Stimulated activated CD8-positive, alpha-beta memory T cell treated with anti-CD3 and anti-CD28 coated beads, Interleukin-7, amount 100 ng/mL, for 48 hours (primary cell): ENCODE measurements around the gene SLC17A2.
"Not testable (repeated sequence)": the region's sequence is repeated elsewhere in the genome, so short reads cannot be mapped to it uniquely, and the experiment has no call there.

Experiments
- DNase-seq, 2 donors: peaks; one replicate each; pipeline ENCODE4 v3.0.0-alpha.2; 2020; ENCODE audit warnings: low read depth in 1 of 2; ENCODE audit errors: extremely low read depth in 1 of 2

Gene SLC17A2

DNA sequence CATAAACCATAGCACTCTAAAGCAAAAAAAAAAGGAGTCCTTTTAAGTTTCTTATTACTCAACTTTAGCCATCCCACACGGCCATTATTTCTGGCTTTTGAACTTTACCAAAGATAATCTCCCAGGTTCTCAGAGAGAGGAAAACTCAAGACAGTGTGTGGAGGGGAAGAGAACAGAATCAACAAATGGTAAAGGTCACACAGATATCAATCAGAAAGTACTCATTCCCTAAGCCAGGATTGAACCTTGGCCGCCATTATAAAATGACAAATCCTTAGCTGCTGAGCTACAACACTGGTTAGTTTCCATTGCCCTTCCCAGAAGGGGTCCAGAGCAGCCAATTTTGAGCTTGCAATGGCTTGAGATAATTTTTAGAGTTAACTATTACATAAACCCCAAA, 22.0 kb upstream of the SLC17A2 start:
- no peak for DNase-seq

GRCh38 chr6:25951296-25952032, 21.0 kb upstream of the SLC17A2 start:
- DNase-seq: no peak

DNA sequence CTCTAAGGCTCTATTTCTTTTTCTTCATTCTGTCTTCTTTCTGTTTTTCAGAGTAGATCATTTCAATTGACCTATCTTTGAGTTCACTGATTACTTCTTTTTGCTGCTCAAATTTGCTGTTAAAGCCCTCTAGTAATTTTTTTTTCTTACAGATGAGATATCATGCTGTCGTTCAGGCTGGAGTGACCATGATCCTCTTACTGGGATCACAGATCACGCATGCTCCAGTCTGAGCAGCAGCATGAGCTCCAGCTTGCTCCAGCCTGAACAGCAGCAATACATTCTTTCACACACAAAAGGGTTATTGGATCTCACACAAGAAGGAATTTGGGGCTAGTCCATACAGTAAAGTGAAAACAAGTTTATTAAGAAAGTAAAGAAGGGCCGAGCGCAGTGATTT, 19.8 kb upstream of the SLC17A2 start:
- DNase-seq: no peak

DNA sequence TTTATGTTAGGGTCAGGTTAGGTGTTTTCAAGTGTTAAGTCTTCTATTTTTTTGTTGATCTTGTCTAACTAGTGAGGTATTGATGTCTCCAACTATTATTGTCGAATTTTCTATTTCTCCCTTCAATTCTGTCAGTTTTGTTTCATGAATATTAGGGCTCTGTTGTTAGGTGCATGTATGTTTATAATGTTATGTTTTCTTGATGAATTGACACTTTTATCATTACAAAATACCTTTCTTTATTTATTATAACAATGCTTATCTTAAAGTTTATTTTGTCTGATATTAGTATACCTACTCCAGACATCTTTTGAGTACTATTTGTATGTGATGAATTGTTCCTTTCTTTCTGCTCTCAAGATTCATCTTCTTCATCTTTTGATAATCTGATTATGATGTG, 19.2 kb upstream of the SLC17A2 start:
- no peak for DNase-seq

DNA sequence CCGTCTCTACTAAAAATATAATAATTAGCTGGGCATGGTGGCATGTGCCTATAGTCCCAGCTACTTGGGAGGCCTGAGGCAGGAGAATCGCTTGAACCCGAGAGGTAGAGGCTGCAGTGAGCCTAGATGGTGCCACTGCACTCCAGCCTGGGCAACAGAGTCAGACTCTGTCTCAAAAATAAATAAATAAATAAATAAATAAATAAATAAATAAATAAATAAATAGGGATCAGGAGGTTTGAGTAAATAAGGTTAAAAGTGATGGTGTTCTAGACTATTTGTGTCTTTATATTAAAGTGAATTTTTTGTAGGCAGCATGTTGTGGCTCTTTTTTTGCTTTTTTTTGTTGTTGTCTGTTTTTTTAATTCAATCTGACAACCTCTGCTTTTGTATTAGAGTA, 17.0 kb upstream of the SLC17A2 start:
- DNase-seq: not testable (repeated sequence)

DNA sequence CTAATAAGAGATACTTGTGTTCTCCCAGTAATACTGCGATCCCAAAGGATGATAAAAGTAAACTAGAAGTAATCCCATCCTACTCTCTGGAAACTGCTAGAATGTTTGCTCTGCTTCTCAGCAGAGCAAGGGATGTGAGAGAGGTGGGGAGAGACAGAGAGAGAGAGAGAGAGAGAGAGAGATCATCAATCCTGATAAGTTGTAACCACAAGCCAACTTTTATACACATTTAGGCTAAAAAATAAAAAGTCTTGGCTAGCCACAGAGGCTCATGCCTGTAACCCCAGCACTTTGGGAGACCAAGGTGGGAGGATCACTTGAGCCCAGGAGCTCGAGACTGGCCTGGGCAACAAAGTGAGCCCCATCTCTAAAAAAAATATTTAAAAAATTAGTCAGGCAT, 16.1 kb upstream of the SLC17A2 start:
- DNase-seq: no peak

DNA sequence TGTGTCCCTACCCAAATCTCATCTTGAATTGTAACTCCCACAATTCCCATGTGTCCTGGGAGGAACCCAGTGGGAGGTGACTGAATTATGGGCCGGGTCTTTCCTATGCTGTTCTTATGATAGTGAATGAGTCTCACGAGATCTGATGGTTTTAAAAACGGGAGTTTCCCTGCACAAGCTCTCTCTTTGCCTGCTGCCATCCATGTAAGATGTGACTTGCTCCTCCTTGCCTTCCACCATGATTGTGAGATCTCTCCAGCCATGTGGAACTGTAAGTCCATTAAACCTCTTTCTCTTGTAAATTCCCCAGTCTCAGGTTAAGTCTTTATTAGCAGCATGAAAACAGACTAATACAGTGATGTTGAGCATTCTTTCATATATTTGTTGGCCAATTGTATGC, 15.2 kb upstream of the SLC17A2 start:
- not testable (repeated sequence) for DNase-seq

DNA sequence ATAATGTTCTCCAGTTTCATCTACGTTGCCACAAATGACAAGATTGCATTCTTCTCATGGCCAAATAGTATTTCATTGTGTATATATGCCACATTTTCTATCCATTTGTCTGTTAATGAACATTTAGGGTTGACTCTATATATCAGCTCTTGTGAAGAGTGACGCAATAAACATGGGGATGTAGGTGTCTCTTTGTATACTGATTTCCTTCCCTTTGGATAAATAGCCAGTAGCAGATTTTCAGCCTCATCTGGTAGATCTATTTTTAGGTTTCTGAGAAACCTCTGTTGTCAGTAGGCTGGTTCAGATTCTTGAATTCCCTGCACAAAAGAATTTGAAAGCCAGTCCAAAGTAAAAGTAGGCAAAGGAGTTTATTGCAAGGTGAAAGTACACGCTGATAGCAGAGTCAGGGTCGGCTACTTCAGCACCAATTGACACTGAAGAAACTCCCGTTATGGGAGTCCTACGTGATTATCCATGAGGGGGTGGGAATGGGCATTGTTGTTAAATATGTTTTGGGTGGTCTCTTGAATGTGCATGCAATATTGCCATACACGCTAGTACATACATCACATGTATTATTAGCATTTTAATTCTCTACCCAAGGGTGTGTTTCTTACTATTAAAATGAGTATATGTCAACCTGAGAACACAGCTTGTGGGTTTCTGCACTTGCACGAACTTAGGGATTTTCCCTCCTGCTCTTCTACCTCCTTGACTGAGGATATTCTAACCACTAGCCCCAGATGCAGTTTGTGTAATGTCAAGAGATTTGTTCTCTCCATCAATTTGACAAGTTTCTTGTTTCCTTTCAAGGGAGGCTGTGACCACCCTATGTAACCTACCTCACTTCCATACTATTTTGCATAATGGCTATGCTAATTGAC, 14.4 kb upstream of the SLC17A2 start:
- no peak for DNase-seq

DNA sequence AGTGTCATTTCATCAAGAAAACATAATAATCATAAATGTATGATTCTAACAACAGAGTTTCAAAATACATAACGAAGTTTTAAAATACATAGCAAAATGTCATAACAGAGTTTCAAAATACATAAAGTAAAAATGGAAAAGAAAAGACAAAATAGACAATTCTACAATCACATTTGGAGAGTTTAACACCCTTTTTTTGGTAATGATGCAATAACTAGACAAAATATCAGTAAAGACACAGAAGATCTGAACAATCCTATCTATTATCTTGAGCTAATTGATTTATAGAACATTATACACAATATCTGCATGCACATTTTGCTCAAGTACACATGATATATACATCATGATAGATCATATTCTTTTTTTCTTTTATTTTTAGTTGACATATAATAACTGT, 13.4 kb upstream of the SLC17A2 start:
- no peak for DNase-seq

GRCh38 chr6:25942561-25943147, 12.2 kb upstream of the SLC17A2 start:
- no peak for DNase-seq

DNA sequence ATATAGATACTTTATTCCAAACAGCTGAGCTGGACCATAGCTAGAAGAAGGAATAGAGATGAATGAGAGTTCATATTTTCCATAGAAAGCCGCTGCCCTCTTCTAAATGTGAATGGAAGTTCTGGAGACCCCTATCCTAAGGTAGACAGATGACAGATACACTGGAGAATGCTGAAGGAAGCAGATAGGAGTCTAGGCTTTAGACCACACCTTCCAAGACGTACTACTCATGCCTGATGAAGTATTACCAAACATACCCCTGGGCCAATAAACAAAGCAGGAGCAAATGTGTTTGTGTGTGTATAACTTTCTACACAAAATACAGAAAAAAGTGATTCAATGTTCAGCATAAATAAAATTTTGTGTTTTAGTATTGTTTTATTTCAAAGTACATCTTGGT, 9.1 kb upstream of the SLC17A2 start:
- no peak for DNase-seq

DNA sequence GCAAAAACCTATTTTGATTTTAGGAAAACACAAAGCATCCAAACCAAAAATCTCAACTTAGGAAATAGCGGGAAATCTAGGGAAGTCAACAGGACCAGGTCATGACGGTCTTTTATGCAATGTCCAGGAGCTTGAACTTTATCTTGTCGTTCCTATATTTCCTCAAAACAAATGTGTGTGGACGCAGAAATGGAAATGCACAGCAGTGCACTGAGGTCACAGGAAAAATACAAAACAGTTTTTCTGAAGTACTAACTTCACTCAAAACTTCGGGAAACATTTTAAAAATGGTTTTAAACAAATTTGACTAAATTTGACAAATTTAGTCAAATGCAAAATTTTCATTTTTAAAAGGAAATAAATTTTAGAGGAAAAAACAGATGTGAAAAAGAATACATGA, 5.5 kb upstream of the SLC17A2 start:
- DNase-seq: no peak

GRCh38 chr6:25934735-25935313, 4.3 kb upstream of the SLC17A2 start:
- DNase-seq: no peak

DNA sequence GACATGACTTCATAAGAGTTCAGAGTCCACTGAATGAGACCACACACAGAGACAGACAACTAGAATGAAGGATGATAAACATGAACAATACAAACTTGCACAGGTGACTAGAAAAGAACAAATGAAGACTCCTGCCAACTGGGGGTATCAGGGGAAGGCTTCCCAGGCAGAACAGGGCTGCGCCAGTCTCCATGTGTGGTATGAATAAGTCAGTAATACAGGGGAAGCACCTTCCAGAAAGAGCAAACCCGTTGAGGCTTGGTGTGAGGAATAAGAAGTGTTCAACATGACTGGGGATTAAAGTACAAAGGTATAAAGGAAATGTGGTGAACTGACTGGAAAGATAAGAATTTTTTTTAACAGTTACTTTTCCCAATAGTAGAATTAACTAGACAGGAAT, 3.7 kb upstream of the SLC17A2 start:
- DNase-seq: no peak

GRCh38 chr6:25931411-25931709, 869 bp upstream of the SLC17A2 start:
- DNase-seq: no peak

- not testable (repeated sequence) for DNase-seq
These were observed 706 bp downstream of the SLC17A2 start for GRCh38 chr6:25929785-25930184.

- DNase-seq: no peak
These were observed 1.7 kb downstream of the SLC17A2 start for GRCh38 chr6:25928562-25929324.

GRCh38 chr6:25927756-25928216, 2.7 kb downstream of the SLC17A2 start:
- DNase-seq: no peak

DNA sequence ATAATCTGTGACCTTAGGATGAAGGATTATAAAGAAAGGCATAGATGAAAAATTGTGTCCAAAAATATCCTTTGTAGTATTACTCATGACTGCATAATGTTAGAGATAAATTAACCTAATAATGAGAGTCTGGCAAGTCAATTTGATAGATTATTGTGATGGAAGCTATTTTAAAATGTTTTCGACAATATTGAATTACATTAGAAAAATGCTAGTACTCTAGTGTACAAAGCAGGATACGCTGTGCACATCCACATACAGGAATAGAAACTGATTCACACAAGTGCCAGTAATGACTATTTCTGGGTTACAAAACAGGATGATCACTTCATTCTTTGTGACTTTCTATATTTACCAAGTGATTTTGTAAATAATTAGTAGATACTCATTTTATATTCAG, 3.3 kb downstream of the SLC17A2 start:
- DNase-seq: no peak

DNA sequence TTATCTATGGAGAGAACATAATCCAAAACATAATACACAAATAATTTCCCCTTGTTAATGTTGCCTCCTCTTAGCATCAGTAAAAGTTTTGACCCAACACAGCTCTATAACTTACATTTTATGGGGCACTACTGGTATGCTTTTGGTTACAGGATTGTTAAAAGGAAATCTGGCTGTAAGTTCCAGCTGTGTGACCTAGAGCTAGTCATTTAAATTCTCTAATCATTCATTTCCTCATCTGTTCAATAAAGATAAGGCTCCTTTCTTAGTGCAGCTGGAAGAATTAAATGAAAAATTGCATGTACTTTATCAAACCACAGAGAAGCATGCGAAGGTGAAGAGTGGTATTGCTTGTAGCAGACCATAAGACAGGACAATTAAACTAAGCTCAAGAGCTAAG, 4.6 kb downstream of the SLC17A2 start:
- no peak for DNase-seq

DNA sequence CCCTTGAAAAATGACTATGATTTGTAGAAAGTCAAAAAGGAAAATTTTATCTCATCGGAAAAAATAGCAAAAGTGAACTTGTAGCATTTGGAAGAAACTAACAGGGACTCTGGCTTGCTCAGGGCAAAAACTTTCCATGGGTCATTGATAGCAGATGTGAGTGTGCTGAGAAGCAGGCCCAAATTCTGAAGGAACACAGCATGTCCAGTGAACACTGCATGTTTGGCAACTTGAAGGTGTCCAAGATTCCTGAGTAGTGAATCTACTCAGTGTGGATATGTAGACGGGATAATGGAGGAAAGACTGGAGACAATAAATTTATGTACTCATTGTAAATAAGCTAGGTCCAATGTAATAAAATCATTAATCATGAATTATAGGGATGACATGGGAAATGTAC, 8.2 kb downstream of the SLC17A2 start:
- DNase-seq: no peak
